Measurements from ENCODE around the gene LRRC38. TPM values are rescaled to one million over a fixed set of nuclear protein-coding genes. Genes with fewer than 3 reads are reported as not detected.

Gene LRRC38
- total and polyA plus RNA-seq, 2 of the 4 experiments (the other 2 are of a cell fraction): not detected

GRCh38 chr1:13540866-13541265 lies 27.1 kb upstream of the LRRC38 start:
- Histone ChIP-seq H3K79me1 (ENCODE audit: low read depth in 1 of 2, low read length in 2 of 2) (no peaks in the 10 kb centered on the region), H3K4ac (ENCODE audit: low read depth, low read length) (no peak overlapping the region), H3K18ac (ENCODE audit: low read depth, low read length) (no peak overlapping the region), H3K27me3 (ENCODE audit: control insufficient read depth, insufficient read depth, low read length) (no peaks in the 10 kb centered on the region), H3K9me1 (ENCODE audit: insufficient read depth, low read length) (no peaks in the 10 kb centered on the region), H3K23ac (ENCODE audit: low read depth, low read length) (no peak overlapping the region), H2BK20ac (ENCODE audit: low read depth, low read length) (no peak overlapping the region), H4K20me1 (ENCODE audit: insufficient read depth, low read length) (no peaks in the 10 kb centered on the region), H2AFZ (replicated peaks; ENCODE audit: low read length, poor library complexity) (no peak overlapping the region), H2BK120ac (ENCODE audit: low read depth, low read length) (no peak overlapping the region), H3K56ac (ENCODE audit: extremely low read depth, insufficient read depth, low read length) (no peak overlapping the region), H2AK9ac (replicated peaks; ENCODE audit: low read depth, low read length, poor library complexity) (no peak overlapping the region), H2AK5ac (ENCODE audit: low read depth, low read length) (no peak overlapping the region), H3K4me2 (ENCODE audit: low read depth, low read length) (no peak overlapping the region), H2BK5ac (ENCODE audit: low read depth, low read length, poor library complexity, severe bottlenecking) (no peak overlapping the region), H3K4me3 (ENCODE audit: insufficient read depth, low read depth, low read length) (no peak overlapping the region), H3K9me3 (ENCODE audit: control insufficient read depth, insufficient read depth, low read length) (peaks cover 36% of the 10 kb centered on the region), H4K91ac (ENCODE audit: insufficient read depth, low read depth, low read length) (no peak overlapping the region), H4K8ac (ENCODE audit: low read depth in 2 of 2, low read length in 2 of 2) (no peak overlapping the region), H4K5ac (ENCODE audit: low read depth, low read length) (no peak overlapping the region), H3K4me1 (ENCODE audit: control insufficient read depth, insufficient read depth, low read length) (no peaks in the 10 kb centered on the region), H3K36me3 (ENCODE audit: control insufficient read depth, insufficient read depth, low read length) (no peaks in the 10 kb centered on the region), H3K27ac (ENCODE audit: insufficient read depth, low read length) (no peak overlapping the region), H3K9ac (ENCODE audit: low read depth, low read length) (no peak overlapping the region), H3K14ac (replicated peaks; ENCODE audit: low read depth, low read length) (no peak overlapping the region), H2BK15ac (ENCODE audit: low read depth, low read length) (no peak overlapping the region)
- TF ChIP-seq, protein P1, sequence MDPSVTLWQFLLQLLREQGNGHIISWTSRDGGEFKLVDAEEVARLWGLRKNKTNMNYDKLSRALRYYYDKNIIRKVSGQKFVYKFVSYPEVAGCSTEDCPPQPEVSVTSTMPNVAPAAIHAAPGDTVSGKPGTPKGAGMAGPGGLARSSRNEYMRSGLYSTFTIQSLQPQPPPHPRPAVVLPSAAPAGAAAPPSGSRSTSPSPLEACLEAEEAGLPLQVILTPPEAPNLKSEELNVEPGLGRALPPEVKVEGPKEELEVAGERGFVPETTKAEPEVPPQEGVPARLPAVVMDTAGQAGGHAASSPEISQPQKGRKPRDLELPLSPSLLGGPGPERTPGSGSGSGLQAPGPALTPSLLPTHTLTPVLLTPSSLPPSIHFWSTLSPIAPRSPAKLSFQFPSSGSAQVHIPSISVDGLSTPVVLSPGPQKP (IDR thresholded peaks at IDR 0.05; ENCODE audit: borderline replicate concordance, low read depth, low read length): no peak
- intact Hi-C loops (cut with micrococcal nuclease) (no loop called here), dilution Hi-C loops (cut with HindIII; ENCODE audit: low sequenced_read_pairs, unreplicated experiment) (no loop called here), in situ Hi-C loops (cut with MboI; ENCODE audit: low sequenced_read_pairs) (no loop called here)
- ChIA-PET CTCF (no interaction called here), POLR2A (ENCODE audit: unreplicated experiment) (no interaction called here)
- no TSS peak for BruUV-seq (replicated peaks)
- DNase-seq: no peak
- WGBS, 2 experiments (ENCODE audit: extremely low coverage in 2 of 2, insufficient read length in 1 of 2): 7% methylated on average over 3 of the region's 8 CpGs; no CpG with 5 or more reads in 1 of the 2 experiments
- no peak for ATAC-seq (ENCODE audit: low read depth)
